GM19397 (cell line): ENCODE results near the gene VCL.
"Not testable (repeated sequence)": the region's sequence is repeated elsewhere in the genome, so short reads cannot be mapped to it uniquely, and the experiment has no call there.

ENCODE experiments used
- ATAC-seq: cut with Tn5 transposase; IDR thresholded peaks from one replicate; pipeline ENCODE4 v1.9.1; 2021; ENCODE audit warnings: mild to moderate bottlenecking, moderate library complexity; ENCODE audit not compliant: unreplicated experiment

The VCL gene

GRCh38 chr10:73997787-73998622, at the start of gene VCL:
Gene VCL, plus strand, starts transcription at chr10:73998116. Its CDS starts 92 bp downstream, at chr10:73998208.
- peak; percentile 96 for ATAC-seq

GRCh38 chr10:73948947-73949633, 48.8 kb upstream of the VCL start:
- no peak for ATAC-seq

GRCh38 chr10:73950155-73950948, 47.6 kb upstream of the VCL start:
- ATAC-seq: no peak

- no peak for ATAC-seq
Observed at GRCh38 chr10:73953665-73954064, 44.3 kb upstream of the VCL start.

GRCh38 chr10:73954737-73955136, 43.2 kb upstream of the VCL start:
- no peak for ATAC-seq

GRCh38 chr10:73955719-73956118, 42.2 kb upstream of the VCL start:
- ATAC-seq: no peak

- ATAC-seq: no peak
Observed at GRCh38 chr10:73956476-73957359, 41.2 kb upstream of the VCL start.

GRCh38 chr10:73959484-73960243, 38.3 kb upstream of the VCL start:
- no peak for ATAC-seq

GRCh38 chr10:73962386-73962785, 35.5 kb upstream of the VCL start:
- ATAC-seq: no peak

- ATAC-seq: not testable (repeated sequence)
Observed at GRCh38 chr10:73963533-73963932, 34.4 kb upstream of the VCL start.

GRCh38 chr10:73964743-73965142, 33.2 kb upstream of the VCL start:
- ATAC-seq: no peak

- ATAC-seq: not testable (repeated sequence)
Observed at GRCh38 chr10:73965267-73965889, 32.5 kb upstream of the VCL start.

GRCh38 chr10:73965890-73966768, 31.8 kb upstream of the VCL start:
- no peak for ATAC-seq

GRCh38 chr10:73967022-73967429, 30.9 kb upstream of the VCL start:
- no peak for ATAC-seq

- ATAC-seq: no peak
Observed at GRCh38 chr10:73967544-73967943, 30.4 kb upstream of the VCL start.

GRCh38 chr10:73968098-73968521, 29.8 kb upstream of the VCL start:
- ATAC-seq: no peak

- no peak for ATAC-seq
Observed at GRCh38 chr10:73969224-73969841, 28.6 kb upstream of the VCL start.

- ATAC-seq: no peak
Observed at GRCh38 chr10:73970845-73971244, 27.1 kb upstream of the VCL start.
